Fibroblast of peridontal ligament (primary cell): ENCODE data around the gene GPR176.
A peak's percentile ranks its signal among the peaks of the same experiment; 100 is the strongest.

ENCODE experiments used
- DNase-seq: peaks from one replicate; pipeline ENCODE4 v3.0.0-alpha.2; 2010; ENCODE audit errors: extremely low read depth

Gene GPR176

DNA sequence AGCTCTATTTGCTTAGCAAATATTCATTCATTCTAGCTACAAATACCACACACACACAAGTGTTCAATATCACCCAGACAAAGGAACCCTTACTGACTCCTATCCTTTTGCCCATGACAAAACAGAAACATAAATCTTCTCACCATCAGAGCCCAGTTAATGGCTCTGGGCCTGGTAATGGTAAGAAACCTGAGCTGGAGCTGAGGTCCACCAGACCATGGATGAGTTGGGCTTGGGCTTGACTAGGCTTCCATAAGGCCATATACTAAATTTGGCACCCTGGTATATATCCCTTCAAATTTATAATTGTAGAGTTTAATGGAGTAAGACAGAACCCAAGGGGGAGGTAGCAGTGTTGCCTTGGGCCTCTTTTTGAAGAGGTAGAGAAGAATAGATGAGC lies 29.4 kb downstream of the GPR176 start:
- no peak for DNase-seq

DNA sequence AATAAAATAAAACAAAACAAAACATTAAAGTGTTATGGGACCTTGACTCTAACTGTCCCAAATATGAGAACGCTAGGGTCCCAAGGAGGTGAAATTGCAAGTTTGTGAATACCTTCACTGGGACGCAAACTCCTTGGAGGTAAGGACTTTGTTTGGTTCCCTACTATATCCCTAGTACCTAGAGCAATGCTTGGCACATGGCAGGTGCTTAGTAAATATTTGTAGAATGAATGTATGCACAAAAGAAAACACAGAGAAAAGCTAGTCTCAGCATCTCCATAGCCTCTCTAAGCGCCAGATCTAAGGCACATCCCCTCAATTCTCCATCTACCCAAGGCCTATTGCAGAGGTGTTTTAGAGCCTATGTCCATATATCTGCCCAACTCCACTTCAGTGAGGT lies 30.5 kb downstream of the GPR176 start:
- DNase-seq, result no peak

DNA sequence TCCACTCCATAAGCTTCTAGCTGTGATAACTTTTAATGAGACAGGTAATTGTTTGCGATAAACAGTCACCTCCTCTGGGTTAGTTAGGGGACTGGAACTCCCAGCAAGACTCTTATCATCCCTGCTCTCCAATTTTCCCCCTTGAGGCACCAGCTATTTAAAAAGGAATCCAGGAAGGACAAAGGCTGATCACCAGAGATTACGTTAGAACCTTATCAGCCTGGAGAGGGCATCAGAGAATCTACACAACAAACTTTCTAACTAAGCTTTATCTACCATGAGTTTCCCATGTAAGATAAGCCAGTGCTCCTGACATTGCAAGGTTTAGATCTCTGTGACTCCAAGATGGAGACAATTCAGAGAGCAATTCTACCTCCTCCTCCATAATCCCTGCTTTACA lies 31.3 kb downstream of the GPR176 start:
- DNase-seq, result no peak

DNA sequence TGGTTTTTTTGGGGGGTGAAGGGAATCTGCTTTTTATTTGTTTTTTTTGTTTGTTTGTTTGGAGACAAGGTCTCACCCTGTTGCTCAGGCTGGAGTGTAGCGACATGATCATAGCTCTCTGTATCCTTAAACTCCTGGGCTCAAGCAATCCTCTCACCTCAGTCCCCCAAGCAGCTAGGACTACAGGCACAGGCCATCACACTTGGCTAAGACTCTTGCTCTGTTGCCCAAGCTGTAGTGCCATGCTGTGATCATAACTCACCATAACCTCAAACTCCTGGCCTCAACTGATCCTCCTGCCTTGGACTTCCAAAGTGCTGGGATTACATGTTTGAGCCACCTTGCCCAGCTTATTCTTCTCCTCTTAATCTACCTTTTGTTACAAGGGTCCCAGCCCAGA lies 31.8 kb downstream of the GPR176 start:
- no peak for DNase-seq

DNA sequence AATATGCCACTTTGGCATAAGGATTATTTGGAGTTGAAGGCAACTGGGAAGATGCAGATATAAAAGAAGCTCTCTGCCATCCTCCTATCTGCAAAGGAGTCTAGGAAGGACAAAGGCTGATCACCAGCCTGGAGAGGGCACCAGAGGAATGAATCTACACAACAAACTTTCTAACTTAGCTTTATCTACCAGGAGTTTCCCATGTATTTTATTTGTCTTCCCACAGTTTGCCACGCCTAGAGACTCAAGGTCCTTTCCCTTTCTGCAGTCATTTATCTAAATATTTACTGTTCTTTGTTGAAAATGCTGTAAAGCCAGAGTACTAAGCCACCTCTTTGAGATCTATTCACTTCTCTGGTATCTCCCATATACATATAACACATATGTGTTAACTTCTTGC lies 32.2 kb downstream of the GPR176 start:
- peak; percentile 74 for DNase-seq

DNA sequence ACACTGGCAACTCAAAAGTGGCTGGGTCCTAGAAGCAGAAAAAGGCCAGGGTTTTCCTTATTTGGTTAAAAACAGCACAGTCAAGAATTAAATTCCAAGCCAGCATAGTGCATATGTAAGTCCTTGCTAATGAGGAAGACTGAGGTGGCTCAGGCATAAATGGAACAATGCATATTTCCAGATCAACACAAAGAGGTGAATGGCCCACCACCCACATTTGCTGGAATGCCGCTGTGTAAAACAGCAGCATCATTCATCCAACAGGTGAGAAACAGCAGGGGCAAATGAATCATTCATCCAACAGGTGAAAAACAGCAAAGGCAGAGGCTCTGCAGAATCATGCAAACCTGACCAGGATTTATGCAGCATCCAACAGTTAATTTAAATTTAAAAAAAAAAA lies 32.9 kb downstream of the GPR176 start:
- DNase-seq, result no peak

DNA sequence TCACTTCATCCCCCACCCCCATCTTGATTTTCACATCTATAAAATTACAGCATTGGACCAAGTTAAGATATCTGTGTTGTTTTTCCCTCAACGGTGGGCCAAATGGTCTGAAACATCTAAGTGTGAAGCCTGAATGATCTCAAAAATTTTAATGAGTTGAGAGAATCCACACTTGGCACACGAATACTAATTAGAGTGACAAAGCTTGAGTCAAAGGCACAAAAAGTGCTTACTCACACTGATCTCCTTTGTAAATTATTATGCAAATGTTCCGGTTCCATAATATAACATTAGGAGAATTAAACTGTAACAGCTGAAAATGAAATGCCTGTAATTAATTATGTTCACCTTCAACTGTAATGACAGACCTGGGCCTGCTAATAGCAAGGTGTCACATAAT lies 33.6 kb downstream of the GPR176 start:
- DNase-seq, result no peak

DNA sequence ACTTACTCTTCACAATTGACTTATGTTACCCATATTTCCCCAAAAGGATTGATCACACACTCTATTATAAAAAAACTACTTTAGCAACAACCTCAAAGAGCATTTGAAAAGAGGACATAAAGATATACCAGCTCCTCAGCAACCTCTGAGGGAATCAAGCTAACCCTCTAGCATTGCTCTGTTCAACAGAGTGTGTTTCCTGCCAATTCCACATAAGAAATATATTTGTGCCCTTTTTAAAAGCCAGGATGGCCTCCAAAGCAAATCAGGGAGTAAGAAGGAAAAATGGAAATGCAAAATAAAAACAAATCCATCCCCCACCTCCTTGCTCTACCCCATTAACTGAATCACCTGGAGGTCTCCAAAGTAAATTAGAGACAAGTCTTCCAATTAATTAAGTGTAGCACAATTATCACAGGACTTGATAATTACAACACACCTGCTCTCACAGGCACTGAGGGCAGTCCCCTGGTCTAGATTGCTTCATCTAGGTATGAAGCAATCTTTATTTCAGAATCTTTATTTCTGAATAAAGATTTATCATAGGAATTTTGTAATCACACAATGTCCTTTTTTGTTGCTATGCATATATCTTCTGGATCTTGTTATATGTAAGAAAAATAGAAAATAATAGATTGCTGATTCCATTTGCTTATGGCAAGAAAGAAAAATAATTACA lies 34.8 kb downstream of the GPR176 start:
- DNase-seq, result no peak

DNA sequence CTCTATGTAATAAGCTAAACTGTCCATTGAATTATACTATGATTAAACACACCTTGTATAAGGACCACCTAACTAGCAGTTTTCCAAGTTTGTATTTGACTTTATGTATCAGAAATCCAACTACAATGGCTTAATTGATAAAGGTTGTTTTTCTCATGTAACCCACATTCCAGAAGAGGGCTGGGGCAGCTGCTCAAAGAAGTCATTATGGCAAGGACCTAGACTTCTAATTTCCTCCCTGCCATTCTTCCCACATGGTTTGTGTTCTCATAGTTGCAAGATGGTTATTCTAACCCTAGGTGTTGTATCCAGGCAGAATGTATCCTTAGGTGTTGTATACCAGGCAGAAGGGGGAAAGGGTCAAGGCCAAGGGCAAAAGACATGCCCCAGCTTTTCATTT lies 35.7 kb downstream of the GPR176 start:
- no peak for DNase-seq

DNA sequence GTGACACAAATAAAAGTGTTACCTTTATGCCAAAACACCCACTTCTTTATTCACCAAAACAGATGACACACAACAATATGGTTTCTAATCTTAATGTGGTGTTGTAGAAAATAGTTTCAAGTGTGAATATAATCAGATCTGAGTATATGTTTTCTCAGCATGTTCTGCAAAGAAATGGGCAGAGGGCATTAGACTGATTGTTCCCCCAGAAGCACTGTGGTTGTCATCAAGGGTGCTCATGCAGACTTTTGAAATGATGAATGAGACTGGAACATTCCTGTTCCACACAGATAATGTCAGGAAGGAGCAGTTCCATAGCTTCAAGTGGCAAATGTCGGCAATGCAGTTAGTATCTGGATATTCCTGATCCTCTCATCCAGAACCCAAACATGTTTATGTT lies 37.5 kb downstream of the GPR176 start:
- no peak for DNase-seq

DNA sequence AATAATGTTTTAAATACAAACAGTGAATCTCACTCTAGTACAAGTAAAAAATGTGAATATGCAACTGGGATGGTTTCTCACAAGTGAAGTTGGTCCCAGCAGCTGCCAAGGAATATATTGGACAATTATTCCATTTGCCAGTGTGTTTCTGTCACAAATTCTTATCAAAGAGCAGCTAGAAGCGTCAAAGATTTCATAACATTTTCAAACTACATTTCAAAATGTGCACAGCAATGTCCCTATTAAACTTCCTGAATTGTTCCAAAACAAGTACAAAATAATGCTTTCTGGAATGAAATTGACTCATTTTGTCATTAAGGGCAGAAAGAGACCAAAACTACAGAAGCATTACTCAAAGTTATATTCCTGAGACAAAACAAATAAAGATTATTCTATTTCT lies 38.3 kb downstream of the GPR176 start:
- no peak for DNase-seq

DNA sequence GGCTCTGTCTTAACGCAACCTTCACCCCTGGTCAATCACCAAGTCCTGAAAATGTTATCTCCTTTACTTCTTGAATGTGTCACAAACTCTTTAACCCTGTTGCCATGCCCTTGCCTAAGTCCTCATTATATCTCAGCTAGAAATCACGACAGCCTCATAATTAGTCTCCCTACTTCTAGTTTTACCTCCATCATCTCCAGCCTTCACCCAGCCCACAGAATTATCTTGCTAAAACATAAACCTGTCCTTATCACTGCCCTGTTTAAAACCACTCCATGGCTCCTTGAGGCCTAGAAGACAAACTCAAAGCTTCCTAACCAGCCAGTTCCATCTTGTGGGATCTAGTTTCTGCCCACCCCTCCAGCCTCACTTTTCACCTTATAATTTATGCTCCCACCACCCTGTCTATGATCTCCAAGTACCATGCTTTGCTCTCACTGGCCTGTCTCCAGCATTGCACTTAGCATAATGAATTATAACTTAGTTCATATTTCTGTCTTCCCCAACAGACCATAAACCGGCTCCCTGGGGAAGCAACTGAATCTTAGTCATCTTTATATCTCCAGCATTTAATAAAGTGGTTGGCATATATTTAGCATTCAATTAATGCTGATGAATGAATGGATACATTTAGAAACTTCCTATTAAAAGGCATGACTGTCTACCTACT lies 39.2 kb downstream of the GPR176 start:
- DNase-seq, result peak; percentile 29

DNA sequence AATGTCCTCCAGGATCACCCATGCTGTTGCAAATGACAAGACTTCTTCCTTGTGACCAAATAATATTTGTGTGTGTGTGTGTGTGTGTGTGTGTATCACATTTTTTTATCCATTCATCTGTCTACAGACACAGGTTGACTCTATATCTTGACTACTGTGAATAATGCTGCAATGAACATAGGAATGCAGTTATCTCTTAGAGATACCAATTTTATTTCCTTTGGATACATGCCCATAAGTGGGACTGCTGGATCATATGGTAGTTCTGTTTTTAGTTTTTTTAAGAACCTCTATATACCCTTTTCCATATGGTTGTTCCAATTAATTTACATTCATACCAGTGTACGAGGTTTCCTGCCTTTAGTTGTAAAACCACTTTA lies 41.7 kb downstream of the GPR176 start:
- no peak for DNase-seq

DNA sequence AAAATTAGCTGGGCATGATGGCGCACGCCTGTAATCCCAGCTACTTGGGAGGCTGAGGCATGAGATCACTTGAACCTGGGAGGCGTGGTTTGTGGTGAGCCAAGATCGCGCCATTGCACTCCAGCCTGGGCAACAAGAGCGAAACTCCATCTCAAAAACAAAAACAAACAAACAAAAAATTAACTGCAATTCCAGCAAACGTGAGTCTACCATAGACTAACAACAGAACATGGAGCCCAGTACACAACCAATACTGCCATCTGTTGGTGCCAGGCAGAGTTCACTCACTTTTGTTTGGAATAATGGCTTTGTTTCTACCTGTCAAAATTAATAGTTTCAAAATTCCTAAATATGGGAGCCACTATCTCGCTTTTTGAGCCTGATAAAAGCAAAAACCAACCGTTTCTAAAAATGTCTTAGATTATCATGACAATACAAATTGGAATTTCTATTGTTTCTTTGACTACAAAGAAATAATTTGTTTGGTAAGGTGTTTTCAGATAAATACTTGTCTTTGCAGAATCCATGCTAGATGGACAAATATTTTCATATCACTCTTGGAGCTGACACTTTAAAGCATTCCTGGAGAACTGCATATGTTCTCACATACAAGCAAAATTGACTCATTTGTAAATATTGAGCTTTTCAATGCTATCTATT lies 45.0 kb downstream of the GPR176 start:
- DNase-seq, result peak; percentile 64

DNA sequence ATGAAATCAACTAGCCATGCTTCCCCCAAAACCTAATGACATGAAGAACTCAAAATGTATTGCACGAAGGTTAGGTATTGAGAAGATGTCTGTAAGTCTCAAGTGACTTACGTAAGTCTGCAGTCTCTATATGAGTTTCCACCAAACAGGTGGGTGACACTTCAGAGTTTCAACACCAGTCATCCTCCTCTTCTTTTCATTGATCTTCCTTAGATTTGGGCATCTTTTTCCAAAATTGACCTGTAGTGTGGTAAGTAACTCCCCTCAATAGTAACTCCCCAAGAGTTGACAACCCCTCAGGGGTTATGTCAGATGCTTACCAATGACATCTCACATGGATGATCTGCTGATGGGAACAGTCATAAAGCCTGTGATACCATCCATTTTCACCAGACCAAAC lies 46.1 kb downstream of the GPR176 start:
- DNase-seq, result no peak

DNA sequence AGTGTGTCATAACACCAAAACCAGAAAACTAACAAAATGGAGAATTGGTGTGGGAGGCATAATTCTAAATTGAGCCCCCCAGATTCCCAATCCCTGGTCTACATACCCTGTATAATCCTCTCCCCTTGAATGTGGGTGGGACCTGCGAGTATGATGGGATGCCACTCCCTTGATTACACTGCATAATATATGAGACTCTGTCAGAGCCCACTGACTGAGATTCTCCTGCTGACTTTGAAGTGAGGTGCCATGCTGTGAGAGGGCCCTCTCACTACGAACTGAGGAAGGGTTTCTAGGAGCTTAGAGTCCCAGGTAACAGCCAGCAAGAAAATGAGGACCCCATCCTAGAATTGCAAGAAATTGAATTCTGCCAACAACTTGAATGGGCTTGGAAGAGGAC lies 49.5 kb downstream of the GPR176 start:
- DNase-seq, result no peak

DNA sequence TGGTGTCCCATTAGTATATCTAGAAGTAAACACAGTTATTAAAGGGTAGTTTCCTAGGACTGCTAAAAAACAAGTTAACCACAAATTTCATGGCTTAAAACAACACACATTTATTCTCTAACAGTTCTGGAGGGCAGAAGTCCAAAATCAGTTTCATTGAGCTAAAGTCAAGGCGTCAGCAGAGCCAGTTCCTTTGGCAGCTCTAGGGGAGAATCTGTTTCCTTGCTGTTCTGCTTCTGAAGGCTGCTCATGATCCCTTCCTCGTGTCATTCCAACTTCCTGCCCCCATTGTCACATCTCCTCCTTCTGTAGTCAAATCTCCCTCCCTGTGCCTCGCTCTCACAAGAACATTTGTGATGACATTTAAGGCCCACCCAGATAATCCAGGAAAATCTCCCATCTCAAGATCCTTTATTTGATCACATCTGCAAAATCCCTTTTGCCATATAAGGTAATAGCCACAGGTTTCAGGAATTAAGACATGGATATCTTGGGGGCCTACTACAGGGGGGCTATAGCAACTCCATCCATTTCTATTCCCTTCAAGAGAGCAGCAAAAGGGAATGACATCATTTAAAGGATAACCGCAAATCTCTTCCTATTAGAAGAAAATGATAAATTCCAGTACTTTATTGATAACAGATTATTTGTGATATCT lies 50.1 kb downstream of the GPR176 start:
- DNase-seq, result peak; percentile 30

DNA sequence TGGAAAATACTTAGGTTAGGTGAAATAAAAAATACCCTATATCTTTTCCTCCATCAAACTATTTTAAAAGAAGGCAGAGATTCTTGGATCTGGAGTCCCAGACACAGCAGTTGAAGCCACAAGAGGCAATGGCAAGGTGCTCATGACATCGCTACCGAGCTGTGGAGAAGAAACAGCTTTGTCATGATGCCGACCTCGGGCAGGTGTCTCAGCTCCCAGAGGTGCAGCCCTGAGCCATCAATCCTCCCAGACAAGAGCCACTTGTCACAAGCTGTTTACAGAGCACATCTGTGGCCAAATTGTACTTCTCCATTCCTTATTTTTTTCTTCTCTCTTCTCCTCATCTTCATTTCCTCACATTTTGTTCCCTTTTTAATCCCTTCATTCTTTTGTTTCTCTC lies 50.8 kb downstream of the GPR176 start:
- DNase-seq, result no peak

DNA sequence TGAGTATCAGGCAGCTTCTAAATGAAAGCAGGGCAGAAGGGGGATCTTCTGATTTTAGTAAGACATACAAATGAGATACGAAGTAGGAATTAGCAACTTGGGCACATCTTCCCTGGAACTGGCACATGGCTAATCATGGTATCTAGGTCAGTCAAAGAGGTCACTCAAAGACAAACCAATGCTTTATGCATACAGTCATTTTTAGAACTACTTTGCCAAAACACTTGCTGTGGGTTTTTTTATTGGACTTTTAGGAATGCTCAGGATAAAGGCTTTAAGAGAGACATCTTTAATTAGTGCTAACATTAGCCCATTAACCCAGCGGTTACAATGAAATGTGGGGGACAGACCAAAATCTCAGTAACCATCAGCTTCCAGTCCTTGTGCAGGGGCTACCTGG lies 51.7 kb downstream of the GPR176 start:
- DNase-seq, result no peak

DNA sequence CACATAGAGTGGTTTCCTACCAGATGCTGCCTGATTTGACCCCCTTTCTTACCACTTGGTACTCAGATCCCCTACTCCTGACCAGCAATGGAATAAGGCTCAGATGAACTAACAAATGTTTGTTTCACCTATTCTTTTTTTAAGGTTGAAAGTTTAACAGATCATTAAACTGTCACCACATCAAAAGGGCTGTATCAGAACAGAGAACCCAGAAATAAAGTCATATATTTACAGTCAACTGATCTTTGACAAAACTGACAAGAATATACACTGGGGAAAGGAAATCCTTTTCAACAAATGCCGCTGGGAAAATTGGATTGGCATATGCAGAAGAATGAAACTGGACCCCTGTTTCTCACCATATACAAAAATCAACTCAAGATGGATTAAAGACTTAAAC lies 56.0 kb downstream of the GPR176 start:
- no peak for DNase-seq

DNA sequence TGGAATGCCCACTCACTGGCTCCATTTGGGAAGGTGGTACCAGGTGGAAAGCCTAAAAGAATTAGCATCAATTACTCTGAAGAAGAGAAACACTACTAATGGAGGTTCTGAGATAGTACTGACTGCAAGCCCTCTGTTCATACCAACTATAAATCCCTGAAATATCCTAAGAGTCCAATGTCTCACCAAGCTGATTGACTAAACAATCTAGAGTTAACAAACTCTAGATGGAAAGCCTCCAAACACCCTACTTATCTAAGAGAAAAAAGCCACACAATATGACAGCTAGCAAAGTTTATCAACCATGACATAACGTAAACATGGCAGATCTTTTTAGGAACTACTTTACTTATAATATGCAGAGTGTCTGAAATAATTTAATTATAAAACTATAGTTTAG lies 59.2 kb downstream of the GPR176 start:
- no peak for DNase-seq

DNA sequence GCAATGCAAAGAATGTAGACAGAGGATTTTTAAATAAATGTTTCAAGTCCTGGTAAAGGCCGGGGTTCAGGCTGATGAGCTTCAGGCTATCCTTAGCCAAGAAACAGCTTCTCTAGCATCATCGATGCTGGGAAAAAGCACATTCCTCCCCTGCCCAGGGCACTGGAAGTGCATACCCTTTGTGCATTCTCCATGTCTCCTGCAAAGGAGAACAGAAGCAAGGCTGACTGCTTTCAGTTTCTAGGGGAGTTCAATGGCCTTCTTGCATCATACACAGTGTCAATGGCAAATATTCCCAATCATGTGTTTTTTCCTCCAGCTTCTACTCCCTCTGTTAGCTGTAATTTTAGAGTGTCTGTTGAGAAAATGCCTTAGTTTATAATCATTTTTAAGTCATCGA lies 59.9 kb downstream of the GPR176 start:
- DNase-seq, result peak; percentile 79

DNA sequence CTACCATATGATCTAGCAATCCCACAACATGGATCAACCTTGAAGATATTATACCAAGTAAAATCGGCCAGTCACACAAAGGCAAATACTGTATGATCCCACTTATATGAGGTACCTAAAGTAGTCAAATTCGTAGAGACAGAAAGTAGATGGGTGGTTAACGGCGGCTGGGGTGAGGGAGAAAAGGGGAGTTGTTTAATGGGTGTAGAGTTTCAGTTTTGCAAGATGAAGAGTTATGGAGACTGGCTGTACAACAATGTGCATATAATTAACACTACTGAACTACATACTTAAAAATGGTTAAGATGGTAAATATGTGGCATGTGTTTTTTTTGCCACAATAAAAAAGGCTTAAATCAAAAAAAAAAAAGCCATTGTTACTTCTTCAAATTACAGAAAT lies 60.4 kb downstream of the GPR176 start:
- DNase-seq, result no peak
